Thoracic aorta (tissue), 2 donors: ENCODE measurements around the gene LRRC32. TPM values are rescaled to one million over a fixed set of nuclear protein-coding genes. Genes with fewer than 3 reads are reported as not detected.

ENCODE experiments used
- ATAC-seq: fragments of 150-250 bp; one replicate; pipeline ENCODE4 v1.8.0; 2017; ENCODE audit warnings: low read depth; ENCODE audit not compliant: insufficient number of reproducible peaks, low FRiP score
- DNase-seq: peaks from one replicate; pipeline ENCODE4 v3.0.0-alpha.2; 2020; ENCODE audit warnings: low spot score
- H3K27ac ChIP-seq, 2 donors: fragments of 200-600 bp; sonication (generic); 1 replicate in 1 of 2; 2 replicates in 1 of 2; pipeline ENCODE4 v1.5.1; 2016; ENCODE audit warnings: mild to moderate bottlenecking in 2 of 2, moderate library complexity in 2 of 2
- H3K27me3 ChIP-seq: fragments of 200-600 bp; sonication (generic); replicated peaks from 2 replicates; pipeline ENCODE4 v1.6.0; 2016; ENCODE audit warnings: mild to moderate bottlenecking; ENCODE audit not compliant: insufficient read depth
- H3K36me3 ChIP-seq: fragments of 200-600 bp; sonication (generic); one replicate; pipeline ENCODE4 v1.5.1; 2016
- H3K4me1 ChIP-seq, 2 donors: fragments of 200-600 bp; sonication (generic); 1 replicate in 1 of 2; 2 replicates in 1 of 2; pipeline versions ENCODE4 v1.5.1 to v1.6.0; 2016; ENCODE audit warnings: low read depth in 2 of 2, mild to moderate bottlenecking in 1 of 2; ENCODE audit not compliant: control insufficient read depth in 1 of 2
- H3K4me3 ChIP-seq: fragments of 200-600 bp; sonication (generic); 2 replicates; pipeline ENCODE4 v1.5.1; 2016; ENCODE audit warnings: mild to moderate bottlenecking
- H3K9me3 ChIP-seq: fragments of 200-600 bp; sonication (generic); 2 replicates; pipeline ENCODE4 v1.5.1; 2016
- CTCF ChIP-seq: fragments of 200-600 bp; sonication (generic); IDR thresholded peaks from one replicate; pipeline ENCODE4 v1.5.1; 2019; ENCODE audit warnings: antibody characterized with exemption
- total RNA-seq, 2 donors: library from RNA; depleted of rRNA; stranded (reverse); fragments of >200 nt; gene quantifications; one replicate each; pipeline versions ENCODE4 v1.1.0 to v1.2.3, GENCODE V29; 2016

Gene LRRC32
- total RNA-seq, 2 donors from 2014 or later, result 133 to 214 TPM

- H3K4me3 ChIP-seq, result no peak overlapping the region
- no peak for ATAC-seq
- no peaks in the 10 kb centered on the region for H3K36me3 ChIP-seq
- no peak overlapping the region for H3K27ac ChIP-seq
- H3K9me3 ChIP-seq, result no peaks in the 10 kb centered on the region
- no peak for TF ChIP-seq CTCF
- no peaks in the 10 kb centered on the region for H3K27me3 ChIP-seq
- H3K4me1 ChIP-seq, result peaks cover 3 to 6% of the 10 kb centered on the region in 2 donors
- no peak for DNase-seq
These were observed 7.8 kb upstream of the LRRC32 start for GRCh38 chr11:76678321-76678720.

- ATAC-seq (no peak), DNase-seq (no peak)
- H3K9me3 ChIP-seq, result no peaks in the 10 kb centered on the region
- no peak for TF ChIP-seq CTCF
- peaks cover 3 to 6% of the 10 kb centered on the region in 2 donors for H3K4me1 ChIP-seq
- H3K36me3 ChIP-seq, result no peaks in the 10 kb centered on the region
- H3K27ac ChIP-seq, result no peak overlapping the region
- no peak overlapping the region for H3K4me3 ChIP-seq
- no peaks in the 10 kb centered on the region for H3K27me3 ChIP-seq
These were observed 6.9 kb upstream of the LRRC32 start for GRCh38 chr11:76677458-76677765.

- TF ChIP-seq CTCF, result no peak
- Histone ChIP-seq H3K27me3 (no peaks in the 10 kb centered on the region), H3K4me3 (no peak overlapping the region), H3K4me1 (peaks cover 3 to 9% of the 10 kb centered on the region in 2 donors), H3K9me3 (no peaks in the 10 kb centered on the region), H3K36me3 (no peaks in the 10 kb centered on the region), H3K27ac (no peak overlapping the region)
- DNase-seq (no peak), ATAC-seq (no peak)
These were observed 6.3 kb upstream of the LRRC32 start for GRCh38 chr11:76676636-76677457.

GRCh38 chr11:76674517-76675400, 4.2 kb upstream of the LRRC32 start:
- no peaks in the 10 kb centered on the region for H3K27me3 ChIP-seq
- DNase-seq, result no peak
- H3K4me3 ChIP-seq, result no peak overlapping the region
- no peak for ATAC-seq
- TF ChIP-seq CTCF, result no peak
- no peak overlapping the region for H3K27ac ChIP-seq
- H3K4me1 ChIP-seq, result peaks cover 0 to 18% of the 10 kb centered on the region in 2 donors
- no peaks in the 10 kb centered on the region for H3K9me3 ChIP-seq
- H3K36me3 ChIP-seq, result no peaks in the 10 kb centered on the region
